Activated T-helper 1 cell treated with anti-CD3 and anti-CD28 coated beads, Interleukin-2, amount 50 U/mL, for 16 hours (primary cell): Measurements from ENCODE around the gene FMN1.

ENCODE experiments used
- DNase-seq, 2 donors: peaks; one replicate each; pipeline ENCODE4 v3.0.0-alpha.2; 2020; ENCODE audit warnings: low read depth in 1 of 2, low spot score in 1 of 2

Gene FMN1

GRCh38 chr15:33155691-33156420 is 38.7 kb downstream of the FMN1 start:
- DNase-seq = no peak

GRCh38 chr15:33154351-33155166 is 40.0 kb downstream of the FMN1 start:
- no peak for DNase-seq

DNA sequence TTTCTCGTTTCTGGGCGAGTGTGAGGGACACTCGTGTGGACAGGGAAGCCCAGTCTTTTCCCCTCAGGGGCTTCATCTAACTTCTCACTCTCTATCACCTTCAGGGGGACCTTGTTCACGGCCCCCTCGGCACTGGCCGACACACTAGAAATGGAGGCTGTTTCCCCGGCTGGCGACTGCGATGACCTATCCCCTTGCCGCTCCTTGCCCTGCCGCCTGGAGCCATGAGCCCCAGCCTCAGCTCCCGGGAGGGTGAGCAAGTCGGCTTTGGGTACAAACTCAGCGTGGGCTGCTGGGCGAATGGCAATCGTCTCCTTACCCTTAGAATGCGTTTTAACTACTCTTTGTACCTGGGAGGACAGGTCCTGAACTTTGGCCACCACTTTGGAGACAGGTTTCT is 41.0 kb downstream of the FMN1 start:
- no peak for DNase-seq

DNA sequence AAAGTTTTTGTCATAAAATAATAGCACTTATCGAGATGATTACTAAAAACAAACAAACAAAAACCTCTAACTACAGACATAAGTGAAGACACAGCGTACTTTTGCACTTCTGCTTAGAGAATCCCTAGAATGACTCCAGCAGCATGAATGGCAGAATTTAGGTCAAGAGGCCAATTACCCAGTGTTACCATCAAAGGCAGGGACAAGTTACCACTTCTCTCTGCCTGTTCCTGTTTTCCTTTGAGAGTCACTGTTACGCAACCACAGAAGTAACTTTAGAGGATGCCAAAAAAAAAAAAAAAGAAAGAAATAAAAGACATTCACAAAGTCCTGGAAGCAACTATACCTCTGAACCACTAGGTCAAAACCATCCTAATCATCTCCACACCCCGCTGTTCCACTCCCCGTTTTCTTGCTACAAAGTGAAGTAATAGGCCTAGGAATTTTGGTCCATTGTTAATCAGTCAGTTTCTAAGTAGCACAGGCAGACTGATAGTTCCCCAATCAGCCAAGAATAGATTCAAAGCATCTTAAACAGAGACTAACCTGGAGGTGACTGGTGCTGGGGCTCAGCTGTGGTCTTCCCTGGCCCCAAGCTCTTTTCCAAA is 41.9 kb downstream of the FMN1 start:
- DNase-seq = no peak

DNA sequence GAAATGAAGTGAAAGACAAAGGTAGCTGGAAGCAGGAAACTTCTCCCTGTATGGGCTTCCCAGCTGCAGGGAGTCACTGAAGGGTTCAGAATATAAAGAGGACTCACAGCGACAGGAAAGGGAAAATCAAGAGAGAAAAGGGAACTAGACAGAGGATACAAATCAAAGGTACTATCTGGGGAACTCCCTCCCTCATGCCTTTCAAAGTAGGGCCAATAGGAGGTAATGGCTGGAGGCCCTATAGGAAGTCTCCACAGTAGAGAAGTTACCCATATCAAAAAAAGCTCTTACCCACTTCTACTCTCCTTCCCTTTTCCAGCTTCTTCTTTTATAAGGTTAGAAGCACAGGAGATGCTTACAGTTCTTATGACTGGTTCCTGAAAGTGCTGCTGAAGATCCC is 43.5 kb downstream of the FMN1 start:
- DNase-seq = no peak

- DNase-seq = no peak
These were observed 44.0 kb downstream of the FMN1 start for GRCh38 chr15:33150431-33150941.

- no peak for DNase-seq
These were observed 44.6 kb downstream of the FMN1 start for GRCh38 chr15:33149919-33150318.

GRCh38 chr15:33148129-33148751 is 46.3 kb downstream of the FMN1 start:
- no peak for DNase-seq

GRCh38 chr15:33146051-33146450 is 48.5 kb downstream of the FMN1 start:
- DNase-seq = no peak

DNA sequence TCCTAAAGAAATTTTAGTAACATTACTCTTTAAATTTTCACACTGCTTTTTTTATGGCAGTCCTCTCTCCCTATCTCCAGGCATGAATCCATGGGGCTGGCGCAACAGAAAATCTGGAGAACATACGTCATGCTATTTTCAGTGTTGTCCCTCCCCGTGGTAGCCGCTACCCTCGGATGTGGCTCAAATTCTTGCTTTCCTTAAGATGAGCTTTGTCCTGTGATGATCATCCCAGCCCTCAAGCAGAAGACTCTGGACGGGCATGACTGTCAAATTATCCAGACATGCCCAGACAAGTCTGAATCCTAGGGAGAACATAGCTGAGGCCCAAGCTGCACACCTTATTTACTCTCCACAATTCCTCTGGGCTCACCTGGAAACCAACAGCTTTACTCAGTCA is 49.1 kb downstream of the FMN1 start:
- no peak for DNase-seq

- DNase-seq = no peak
These were observed 51.8 kb downstream of the FMN1 start for GRCh38 chr15:33142708-33143107.

GRCh38 chr15:33138000-33138399 is 56.5 kb downstream of the FMN1 start:
- no peak for DNase-seq

DNA sequence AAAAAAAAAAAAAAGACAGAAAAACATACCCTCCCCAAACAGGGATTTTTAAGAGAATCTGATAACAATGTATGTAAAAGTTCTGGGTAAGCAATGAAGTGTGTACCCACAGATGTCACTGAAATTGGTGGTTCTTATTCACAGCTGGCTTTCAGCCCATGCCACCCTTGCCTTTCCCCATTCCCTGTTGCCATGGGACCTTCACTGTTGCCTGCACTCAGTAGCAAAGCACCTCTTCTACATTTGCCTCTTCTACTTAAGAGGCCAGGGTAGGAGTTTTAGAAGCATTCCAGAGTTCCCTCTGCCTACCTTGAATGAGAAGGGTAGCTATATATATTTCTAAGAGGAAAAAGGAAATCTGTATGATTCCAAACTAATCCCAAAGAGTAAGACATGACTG is 57.4 kb downstream of the FMN1 start:
- DNase-seq = no peak

DNA sequence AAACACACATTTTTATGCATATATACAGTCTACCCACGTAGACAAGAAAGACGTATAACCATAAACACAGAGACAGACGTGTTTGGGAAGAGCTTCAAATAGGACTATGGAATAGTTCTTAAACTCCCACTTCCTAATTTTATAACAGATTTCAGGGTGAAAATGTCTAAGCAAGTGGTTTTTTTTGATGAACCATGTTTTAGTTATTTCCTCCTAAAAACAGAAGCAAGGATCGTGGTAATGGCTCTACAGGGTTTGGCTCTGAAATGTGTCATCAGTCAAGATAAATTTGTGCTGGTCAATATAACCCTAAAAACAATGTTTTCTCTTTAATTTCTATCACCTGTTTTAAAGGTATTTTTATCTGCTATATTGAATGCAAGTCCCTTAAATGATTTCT is 58.2 kb downstream of the FMN1 start:
- DNase-seq = no peak

GRCh38 chr15:33135355-33135781 is 59.1 kb downstream of the FMN1 start:
- DNase-seq = no peak

DNA sequence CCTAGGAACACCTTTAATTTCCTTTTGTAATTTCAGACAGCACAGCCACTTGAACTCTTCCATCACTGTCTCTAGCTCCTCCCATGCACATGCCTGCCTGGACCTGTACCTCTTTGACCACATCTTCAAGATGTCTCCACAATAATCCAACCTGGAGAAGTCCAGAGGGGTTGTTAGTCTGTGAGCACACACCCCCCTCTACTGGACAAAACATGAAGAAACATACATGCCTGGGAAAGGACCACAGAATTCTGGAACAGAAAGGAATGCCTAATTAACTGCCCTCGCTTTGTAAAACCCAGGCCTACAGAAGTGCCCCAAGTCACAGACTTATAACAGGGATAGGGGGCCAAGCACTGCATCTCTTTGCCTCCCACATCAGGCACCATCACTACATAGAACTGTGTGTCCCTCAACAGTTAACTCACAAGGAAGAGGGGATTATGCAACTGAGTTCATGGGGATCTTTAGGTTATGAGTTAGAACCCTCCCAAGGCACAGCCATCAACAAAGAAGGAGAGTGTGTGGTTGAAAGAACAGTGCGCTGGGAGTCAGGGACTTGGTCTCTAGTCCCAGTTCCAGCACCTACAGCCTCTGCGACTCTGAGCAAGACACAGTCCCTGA is 61.7 kb downstream of the FMN1 start:
- no peak for DNase-seq

DNA sequence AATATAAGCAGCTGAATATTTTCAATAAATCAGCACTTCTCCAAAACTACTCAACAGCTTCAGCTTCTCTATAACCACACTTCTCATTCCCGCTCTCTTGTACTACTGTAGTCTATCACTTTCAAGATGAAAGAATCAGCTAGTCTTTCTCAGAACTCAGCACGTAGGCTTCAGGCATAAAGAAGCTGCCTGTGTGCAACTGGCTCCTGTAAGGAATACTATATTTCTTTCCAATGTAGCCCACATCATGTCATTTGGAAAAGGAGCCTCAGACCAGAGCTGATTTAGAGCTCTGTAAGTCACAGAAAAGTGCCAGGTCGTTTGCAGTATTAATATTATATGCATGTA is 62.3 kb downstream of the FMN1 start:
- no peak for DNase-seq

DNA sequence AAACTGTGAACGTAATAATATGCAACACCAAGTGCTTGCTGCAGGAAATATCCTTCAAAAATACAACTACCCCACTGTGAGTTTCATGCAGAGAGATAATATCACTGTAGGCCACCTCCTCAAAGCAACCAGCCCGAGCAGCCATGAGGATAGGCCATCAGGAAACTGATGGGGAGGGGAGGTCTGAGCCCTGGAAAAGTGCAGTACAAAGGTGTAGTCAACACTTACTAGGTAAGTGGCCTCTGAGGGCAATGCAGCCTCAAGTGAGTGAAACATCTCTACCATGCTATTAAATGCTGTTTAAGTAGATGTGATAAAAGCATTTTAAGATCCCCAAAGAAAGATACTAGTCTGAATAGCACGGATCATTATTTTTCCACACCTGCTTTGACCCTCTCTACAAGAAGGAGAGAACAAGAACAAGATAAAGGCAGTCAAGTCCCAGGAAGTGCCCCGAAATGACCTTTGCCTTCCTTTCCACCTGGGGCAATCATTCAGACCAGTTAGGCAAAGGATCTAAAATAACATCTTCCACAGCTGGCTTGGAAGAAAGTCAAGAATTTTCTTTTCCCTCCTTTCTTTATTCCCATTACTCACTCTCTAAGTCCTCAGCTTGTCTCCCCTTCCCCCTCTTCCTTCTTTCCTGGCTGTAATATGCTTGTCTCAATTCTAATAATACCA is 62.8 kb downstream of the FMN1 start:
- no peak for DNase-seq

DNA sequence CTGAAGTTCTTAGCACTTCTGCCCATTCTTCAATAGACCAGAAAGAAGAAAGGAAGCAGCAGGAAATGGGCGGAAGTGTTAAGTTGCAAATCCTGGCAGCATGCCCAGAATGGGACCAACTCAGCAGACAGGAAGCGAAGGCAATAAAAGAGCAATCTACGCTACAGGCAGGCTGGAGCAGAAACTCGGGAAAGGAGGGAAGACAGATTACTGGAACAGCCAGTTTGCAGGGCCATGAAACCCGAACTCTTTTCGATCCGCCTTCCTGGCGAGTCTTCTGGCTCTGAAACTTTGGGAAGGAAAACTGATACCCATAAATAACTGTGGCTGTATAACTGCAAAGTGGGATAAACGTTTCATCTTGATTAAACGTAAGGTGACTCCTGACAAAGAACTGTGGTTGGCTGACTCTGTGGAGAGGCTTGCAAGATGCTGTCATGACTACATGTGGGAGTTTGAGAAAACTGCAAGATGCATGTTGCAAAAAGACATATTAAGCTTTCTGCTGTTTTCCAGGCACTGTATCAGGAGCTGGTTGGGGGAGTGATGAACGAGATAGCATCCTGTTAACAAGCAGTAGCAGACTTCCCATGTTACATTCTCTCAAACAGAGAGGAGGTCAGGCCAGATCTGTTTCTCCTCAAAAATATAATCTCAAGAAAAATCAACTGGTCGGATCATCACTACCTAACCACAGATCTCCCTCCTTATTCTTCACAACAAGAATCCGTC is 67.8 kb downstream of the FMN1 start:
- peak; percentile 52 to 56 for DNase-seq
